ENCODE measurements around the gene DDX24. TPM values are rescaled to one million over a fixed set of nuclear protein-coding genes. Genes with fewer than 3 reads are reported as not detected.

DDX24 gene
- total RNA-seq, 1 experiment from 2014 or later: 174 TPM

- no peak for TF ChIP-seq MAX (CRISPR knock-in tag; IDR thresholded peaks at IDR 0.05)
- TF ChIP-seq FOXP1 (CRISPR knock-in tag; IDR thresholded peaks at IDR 0.05; ENCODE audit: borderline replicate concordance): no peak
- no peak for TF ChIP-seq ZNF138 (CRISPR knock-in tag; conservative IDR thresholded peaks at IDR 0.05)
- TF ChIP-seq JUN (CRISPR knock-in tag; IDR thresholded peaks at IDR 0.05): no peak
- TF ChIP-seq ZNF263 (CRISPR knock-in tag; IDR thresholded peaks at IDR 0.05; ENCODE audit: low read depth): no peak
- no peak for TF ChIP-seq NFE2L1 (CRISPR knock-in tag; IDR thresholded peaks at IDR 0.05)
- no peak for TF ChIP-seq ATF3 (CRISPR knock-in tag; conservative IDR thresholded peaks at IDR 0.05)
- TF ChIP-seq ARID4B (CRISPR knock-in tag; IDR thresholded peaks at IDR 0.05; ENCODE audit: borderline replicate concordance): no peak
- TF ChIP-seq FOXK1 (CRISPR knock-in tag; IDR thresholded peaks at IDR 0.05): no peak
Observed at GRCh38 chr14:94123868-94124267, 42.9 kb upstream of the DDX24 start (continued).

GRCh38 chr14:94123296-94123695 is 42.3 kb upstream of the DDX24 start:
- Mint-ChIP-seq H3K9me3 (peaks cover 14% of the 10 kb centered on the region), H3K27me3 (ENCODE audit: low read depth) (peaks cover 17% of the 10 kb centered on the region), H3K4me3 (no peak overlapping the region), H3K27ac (no peak overlapping the region), H3K36me3 (no peaks in the 10 kb centered on the region), H3K4me1 (no peaks in the 10 kb centered on the region)
- ChIA-PET CTCF (no interaction called here), POLR2A (no interaction called here)
- DNase-seq (ENCODE audit: low spot score) (no peak), ATAC-seq (no peak)
- TF ChIP-seq E2F4 (CRISPR knock-in tag; IDR thresholded peaks at IDR 0.05; ENCODE audit: borderline replicate concordance, low read depth): no peak
- no peak for TF ChIP-seq ZNF425 (CRISPR knock-in tag; conservative IDR thresholded peaks at IDR 0.05)
- no peak for TF ChIP-seq ZNF317 (CRISPR knock-in tag; IDR thresholded peaks at IDR 0.05; ENCODE audit: borderline replicate concordance, low read depth)
- TF ChIP-seq HMGXB4 (CRISPR knock-in tag; IDR thresholded peaks at IDR 0.05): no peak
- no peak for TF ChIP-seq CBFB (CRISPR knock-in tag; IDR thresholded peaks at IDR 0.05; ENCODE audit: low read depth)
- TF ChIP-seq NR2C2 (CRISPR knock-in tag; IDR thresholded peaks at IDR 0.05): no peak
- no peak for TF ChIP-seq JUN (CRISPR knock-in tag; IDR thresholded peaks at IDR 0.05)
- TF ChIP-seq SP1 (CRISPR knock-in tag; conservative IDR thresholded peaks at IDR 0.05): no peak
- TF ChIP-seq CTCF (IDR thresholded peaks at IDR 0.05): no peak
- no peak for TF ChIP-seq RORB (CRISPR knock-in tag; IDR thresholded peaks at IDR 0.05)
- no peak for TF ChIP-seq GABPB1 (CRISPR knock-in tag; IDR thresholded peaks at IDR 0.05)
- TF ChIP-seq E2F1 (CRISPR knock-in tag; IDR thresholded peaks at IDR 0.05): no peak
- TF ChIP-seq SOX15 (CRISPR knock-in tag; IDR thresholded peaks at IDR 0.05): no peak
- TF ChIP-seq ETV6 (CRISPR knock-in tag; IDR thresholded peaks at IDR 0.05): no peak
- no peak for TF ChIP-seq SMAD3 (CRISPR knock-in tag; IDR thresholded peaks at IDR 0.05; ENCODE audit: borderline replicate concordance)
- no peak for TF ChIP-seq ZNF396 (CRISPR knock-in tag; IDR thresholded peaks at IDR 0.05; ENCODE audit: borderline replicate concordance)
- TF ChIP-seq ZNF121 (CRISPR knock-in tag; IDR thresholded peaks at IDR 0.05): no peak

Measured in WTC11 (cell line).